Endometrium (tissue), 2 donors: ENCODE measurements around the gene NLRC5.

ENCODE experiments used
- FAIRE-seq: peaks from 2 replicates; lab custom pipeline; 2012; peaks lifted over from hg19 to GRCh38; lab: Jason Lieb, UNC
- donor health status: control.
- donor health status: control.

Gene NLRC5

DNA sequence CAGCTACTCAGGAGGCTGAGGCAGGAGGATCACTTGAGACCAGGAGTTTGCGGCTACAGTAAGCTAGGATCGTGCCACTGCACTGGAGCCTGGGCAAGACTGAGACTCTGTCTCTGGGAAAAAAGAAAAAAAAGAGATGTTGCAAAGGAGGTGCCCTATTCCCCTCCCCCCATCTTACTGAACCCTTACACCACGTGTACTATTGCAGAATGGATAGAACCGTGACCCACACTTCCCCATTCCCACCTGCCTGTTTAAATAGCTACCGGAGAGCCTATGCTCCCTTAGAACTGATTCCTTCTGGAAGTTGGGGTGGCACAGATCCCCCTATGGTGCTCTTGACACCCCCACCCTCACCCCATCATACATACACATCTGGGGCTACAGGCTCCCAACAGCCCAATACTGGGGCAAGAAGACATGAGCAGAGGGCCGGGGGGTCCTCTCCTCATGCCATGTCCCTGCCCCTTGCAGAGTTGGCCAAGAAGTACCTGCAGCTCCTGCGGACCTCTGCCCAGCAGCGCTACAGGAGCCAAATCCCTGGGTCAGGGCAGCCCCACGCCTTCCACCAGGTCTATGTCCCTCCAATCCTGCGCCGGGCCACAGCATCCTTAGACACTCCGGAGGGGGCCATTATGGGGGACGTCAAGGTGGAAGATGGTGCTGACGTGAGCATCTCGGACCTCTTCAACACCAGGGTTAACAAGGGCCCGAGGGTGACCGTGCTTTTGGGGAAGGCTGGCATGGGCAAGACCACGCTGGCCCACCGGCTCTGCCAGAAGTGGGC is 35.7 kb downstream of the NLRC5 start:
- FAIRE-seq = no peak

DNA sequence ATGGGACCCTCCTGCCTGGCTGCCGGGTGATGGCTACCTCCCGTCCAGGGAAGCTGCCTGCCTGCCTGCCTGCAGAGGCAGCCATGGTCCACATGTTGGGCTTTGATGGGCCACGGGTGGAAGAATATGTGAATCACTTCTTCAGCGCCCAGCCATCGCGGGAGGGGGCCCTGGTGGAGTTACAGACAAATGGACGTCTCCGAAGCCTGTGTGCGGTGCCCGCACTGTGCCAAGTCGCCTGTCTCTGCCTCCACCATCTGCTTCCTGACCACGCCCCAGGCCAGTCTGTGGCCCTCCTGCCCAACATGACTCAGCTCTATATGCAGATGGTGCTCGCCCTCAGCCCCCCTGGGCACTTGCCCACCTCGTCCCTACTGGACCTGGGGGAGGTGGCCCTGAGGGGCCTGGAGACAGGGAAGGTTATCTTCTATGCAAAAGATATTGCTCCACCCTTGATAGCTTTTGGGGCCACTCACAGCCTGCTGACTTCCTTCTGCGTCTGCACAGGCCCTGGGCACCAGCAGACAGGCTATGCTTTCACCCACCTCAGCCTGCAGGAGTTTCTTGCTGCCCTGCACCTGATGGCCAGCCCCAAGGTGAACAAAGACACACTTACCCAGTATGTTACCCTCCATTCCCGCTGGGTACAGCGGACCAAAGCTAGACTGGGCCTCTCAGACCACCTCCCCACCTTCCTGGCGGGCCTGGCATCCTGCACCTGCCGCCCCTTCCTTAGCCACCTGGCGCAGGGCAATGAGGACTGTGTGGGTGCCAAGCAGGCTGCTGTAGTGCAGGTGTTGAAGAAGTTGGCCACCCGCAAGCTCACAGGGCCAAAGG is 36.8 kb downstream of the NLRC5 start:
- no peak for FAIRE-seq

DNA sequence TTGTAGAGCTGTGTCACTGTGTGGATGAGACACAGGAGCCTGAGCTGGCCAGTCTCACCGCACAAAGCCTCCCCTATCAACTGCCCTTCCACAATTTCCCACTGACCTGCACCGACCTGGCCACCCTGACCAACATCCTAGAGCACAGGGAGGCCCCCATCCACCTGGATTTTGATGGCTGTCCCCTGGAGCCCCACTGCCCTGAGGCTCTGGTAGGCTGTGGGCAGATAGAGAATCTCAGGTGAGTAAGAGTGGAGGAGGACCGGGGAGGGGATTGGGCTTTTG is 37.4 kb downstream of the NLRC5 start:
- no peak for FAIRE-seq

DNA sequence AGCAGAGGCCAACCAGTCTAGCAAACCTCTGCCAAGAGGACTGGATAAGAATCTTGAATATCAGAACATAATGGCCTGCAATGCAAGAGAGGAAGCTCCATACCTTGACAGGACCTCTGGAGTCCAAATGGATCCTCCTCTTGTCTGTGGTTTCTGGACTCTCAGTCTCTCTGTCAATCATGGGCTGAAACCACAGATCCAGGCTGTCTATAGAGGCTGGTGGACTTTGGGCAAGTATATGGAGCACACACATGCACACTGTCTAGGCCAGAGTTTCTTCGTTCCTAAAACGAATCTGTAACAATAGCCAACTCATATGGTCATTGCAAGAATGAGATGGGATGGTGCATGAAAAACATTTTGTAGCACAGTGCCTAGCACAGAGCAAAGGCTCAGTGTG is 37.7 kb downstream of the NLRC5 start:
- no peak for FAIRE-seq

DNA sequence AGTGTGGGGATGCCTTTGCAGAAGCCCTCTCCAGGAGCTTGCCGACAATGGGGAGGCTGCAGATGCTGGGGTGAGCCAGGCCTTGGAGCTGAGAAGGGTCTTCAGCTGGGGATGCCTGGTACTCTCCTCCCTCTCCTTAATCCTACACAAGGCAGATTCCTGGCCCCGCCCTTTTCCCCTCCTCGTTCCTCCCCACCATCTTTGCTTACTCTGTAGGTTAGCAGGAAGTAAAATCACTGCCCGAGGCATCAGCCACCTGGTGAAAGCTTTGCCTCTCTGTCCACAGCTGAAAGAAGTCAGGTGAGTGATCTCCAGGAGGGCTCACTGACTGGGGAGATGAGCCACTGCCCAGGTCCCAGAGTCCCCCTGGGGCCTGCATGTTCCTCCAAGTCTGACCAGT is 38.7 kb downstream of the NLRC5 start:
- FAIRE-seq = no peak

DNA sequence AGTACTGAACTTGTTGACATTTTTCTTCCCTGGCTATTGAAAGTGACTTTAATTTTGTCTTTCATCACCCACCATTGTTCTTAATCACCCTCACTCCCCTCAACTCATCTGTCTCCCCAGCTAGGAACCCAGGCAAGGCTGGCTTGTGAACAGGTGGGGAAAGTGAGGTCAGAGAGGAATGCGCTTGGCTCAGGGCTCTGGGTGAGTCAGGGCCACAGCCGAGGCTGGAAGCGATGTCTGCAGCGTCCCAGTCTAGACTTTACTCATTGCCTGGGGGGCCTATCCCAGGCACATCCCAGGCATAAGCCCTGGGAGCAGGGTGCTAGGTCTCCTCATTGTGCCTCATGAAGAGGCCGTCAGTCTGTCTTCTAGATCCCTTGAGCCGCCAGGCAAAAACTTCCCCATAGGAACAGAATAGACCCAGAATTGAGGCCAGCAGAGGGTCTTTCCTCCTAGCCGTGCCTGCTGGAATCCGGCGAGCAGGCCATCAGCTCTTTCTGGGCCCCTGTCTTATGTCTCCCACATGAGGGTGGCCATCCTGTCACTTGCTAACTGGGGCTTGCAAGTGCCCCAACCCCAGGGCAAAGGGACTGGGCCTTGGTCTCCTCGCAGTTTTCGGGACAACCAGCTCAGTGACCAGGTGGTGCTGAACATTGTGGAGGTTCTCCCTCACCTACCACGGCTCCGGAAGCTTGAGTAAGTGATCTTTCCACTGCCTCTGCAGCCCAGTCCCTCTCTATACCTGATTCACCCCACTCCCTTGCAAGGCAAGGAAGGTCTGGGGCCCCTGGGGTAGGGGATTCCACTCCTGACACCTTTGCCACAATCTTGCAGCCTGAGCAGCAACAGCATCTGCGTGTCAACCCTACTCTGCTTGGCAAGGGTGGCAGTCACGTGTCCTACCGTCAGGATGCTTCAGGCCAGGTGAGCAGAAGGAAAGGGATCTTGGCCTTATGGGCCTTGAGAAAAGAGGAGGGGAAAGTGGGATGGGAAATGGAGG is 40.1 kb downstream of the NLRC5 start:
- FAIRE-seq = no peak

DNA sequence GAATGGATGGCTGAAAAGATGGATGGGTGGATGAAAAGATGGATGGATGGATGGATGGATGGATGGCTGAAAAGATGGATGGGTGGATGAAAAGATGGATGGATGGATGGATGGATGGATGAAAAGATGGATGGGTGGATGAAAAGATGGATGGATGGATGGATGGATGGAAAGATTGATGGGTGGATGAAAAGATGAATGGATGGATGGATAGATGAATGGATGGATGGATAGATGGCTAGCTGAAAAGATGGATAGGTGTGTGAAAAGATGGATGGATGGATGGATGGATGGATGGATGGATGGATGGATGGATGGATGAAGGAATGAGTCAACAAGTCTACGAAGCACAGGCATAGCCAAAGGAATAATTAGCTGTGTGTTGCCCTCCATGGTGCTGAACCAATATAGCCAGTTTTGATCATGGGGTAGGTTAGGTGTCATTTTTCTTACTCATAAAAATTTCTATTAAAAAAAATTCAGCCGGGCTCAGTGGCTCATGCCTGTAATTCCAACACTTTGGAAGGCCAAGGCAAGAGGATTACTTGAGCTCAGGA is 41.1 kb downstream of the NLRC5 start:
- no peak for FAIRE-seq

DNA sequence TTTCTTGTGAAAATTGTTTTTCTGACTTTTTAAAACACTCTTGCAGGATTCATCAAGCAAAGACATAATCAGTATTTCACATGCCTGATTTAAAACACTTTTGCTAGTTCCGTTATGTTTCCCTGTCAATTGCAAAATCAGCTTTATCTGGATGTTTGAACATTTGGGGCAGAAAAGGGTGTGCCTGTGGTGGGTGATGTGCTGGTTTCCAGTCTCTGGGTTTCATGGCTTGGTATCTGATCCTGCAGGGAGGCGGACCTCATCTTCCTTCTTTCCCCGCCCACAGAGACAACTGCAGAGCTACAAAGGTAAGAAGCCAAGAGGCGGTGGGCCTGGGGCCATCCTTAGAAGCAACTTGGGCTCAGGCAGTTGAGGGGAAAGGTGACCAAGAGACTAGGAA is 41.8 kb downstream of the NLRC5 start:
- FAIRE-seq = no peak

DNA sequence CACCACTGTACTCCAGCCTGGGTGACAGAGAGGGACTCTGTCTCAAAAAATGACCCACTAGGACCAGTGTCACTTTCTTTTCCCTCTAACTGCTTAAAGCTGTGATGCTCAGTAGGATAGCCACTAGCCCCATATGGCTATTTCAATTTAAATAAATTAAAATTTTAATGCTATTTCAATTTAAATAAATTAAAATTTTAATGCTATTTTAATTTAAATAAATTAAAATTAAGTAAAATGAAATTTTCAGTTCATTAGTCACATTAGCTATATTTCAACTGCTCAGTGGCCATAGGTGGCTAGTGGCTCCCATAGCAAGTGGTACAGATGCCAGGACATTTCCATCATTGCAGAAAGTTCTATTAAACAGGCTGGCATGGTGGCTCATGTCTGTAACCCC is 43.0 kb downstream of the NLRC5 start:
- FAIRE-seq = no peak

DNA sequence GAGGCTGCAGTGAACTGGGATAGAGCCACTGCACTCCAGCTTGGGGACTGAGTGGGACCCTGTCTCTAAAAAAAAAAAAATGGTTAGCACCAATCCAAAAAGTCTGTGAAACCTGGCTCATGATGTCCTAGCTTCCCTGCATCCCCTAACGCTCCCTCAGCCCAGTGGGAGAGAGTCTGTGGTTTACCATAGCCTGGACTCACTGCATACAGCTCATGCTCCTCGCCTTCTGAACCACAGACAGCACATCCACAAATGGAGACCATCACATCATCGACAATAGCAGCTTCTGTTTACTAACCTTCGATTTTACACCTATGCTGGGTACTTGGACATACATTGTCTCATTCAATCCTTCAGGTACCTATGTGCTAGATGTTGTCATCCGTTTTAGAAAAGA is 43.6 kb downstream of the NLRC5 start:
- FAIRE-seq = no peak

DNA sequence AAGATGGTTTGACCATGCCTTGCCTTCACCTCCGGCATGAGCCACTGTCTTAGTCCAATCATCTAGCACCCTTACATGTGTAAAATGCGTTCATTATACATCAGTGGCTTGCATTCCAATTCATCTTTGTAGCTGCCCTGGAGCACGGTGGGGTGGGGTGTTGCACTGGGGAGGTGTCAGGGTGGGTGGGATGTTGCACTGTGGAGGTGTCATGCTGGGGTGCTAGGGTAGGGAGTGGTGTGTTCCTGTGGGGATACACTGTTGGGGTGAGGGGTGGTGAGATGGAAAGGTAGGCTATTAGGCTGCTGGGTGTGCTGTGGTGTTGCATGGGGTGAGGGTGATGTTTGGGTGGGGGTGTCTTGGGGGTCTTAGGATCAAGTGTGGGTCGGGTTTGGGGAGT is 47.0 kb downstream of the NLRC5 start:
- FAIRE-seq = no peak

DNA sequence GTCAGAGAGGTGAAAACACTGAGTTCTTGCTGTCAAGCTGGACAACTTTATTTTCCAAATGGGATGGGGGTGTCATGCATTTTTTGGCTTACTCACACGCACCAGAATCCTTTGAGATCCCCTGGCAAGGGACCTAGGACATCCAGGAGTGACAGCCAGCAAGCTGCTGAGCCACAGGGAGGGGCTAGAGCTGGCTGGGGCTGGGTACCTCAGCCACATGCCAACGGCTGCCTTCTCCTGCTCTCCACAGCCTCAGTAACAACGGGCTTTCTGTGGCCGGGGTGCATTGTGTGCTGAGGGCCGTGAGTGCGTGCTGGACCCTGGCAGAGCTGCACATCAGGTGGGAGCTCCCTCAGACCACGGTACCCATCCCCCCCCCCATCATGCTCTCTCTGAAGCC is 47.6 kb downstream of the NLRC5 start:
- FAIRE-seq = no peak

DNA sequence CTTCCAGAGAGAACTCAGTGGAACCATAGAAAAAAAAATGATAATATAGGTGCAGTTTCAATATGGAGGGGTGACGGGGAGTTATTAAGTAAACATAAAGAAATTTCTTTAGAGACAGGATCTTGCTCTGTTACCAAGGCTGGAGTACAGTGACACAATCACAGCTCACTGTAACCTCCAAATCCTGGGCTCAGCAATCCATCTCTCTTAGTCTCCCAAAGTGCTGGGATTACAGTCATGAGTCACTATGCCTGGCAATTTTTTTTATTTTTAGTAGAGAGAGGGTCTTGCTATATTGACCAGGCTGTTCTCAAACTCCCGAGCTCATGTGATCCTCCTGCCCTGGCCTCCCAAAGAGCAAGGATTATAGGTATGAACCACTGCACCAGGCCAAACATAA is 48.8 kb downstream of the NLRC5 start:
- no peak for FAIRE-seq

DNA sequence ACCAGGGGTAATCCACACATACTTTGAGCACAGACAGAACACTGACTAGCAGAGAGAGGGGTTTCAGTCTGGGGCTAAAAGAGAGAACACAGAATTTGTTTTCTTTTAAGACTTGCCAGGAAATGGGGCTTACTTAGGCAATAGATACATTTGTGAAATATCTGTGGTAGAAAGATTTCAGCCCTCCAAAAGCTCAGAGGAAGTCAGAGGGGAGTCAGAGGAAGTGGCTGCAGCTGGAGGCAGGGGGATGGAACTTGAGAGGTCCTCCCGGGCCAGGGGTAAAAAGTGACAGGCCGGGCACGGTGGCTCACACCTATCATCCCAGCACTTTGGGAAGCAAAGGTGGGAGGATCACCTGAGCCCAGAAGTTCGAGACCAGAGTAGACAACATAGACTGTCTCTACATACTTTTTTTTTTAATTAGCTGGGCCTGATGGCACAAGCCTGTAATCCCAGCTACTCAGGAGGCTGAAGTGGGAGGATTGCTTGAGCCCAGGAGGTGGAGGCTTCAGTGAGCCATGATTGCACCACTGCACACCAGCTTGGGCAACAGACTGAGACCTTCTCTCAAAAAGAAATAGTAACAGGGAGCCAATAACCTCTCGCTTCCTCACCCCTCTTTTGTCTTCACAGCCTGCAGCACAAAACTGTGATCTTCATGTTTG is 49.9 kb downstream of the NLRC5 start:
- FAIRE-seq = no peak

DNA sequence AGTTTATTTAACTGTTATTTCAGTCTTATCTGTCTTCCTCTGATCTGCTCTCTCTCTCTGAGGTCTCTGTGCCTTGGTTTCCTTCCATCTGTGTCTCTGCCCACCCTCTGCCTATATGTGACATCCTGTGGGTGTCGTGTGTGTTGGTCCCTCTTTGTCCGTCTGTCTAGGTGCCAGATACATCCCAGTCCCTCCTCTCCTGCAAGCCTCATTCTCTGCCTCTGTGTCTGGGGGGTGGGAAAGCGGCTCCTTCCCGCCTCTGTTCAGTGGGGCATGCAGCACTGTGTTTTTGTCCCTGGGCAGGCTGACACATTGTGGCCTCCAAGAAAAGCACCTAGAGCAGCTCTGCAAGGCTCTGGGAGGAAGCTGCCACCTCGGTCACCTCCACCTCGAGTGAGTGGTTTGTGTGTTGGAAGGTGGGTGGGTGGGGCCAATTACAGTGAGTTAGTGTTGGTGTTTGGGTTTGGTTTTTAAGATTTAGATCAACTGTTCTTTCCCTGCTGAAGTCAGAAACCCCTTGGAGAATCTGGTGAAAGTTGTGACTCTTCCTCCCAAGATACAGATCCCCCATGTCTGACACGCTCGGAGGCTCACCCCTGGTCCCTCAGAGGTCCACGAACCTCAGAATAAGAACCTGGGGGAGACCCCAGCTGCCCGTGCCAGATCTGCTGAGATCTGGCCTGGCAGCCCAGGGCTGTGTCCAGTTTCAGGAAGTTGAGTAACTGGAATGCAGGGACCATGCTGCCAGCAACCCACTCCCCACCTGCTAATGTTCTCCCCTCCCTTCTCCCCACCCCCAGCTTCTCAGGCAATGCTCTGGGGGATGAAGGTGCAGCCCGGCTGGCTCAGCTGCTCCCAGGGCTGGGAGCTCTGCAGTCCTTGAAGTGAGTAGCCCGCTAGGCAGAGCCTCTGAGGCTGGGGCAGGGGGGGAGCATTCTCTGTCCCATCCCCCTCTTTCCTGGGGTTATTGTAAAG is 52.1 kb downstream of the NLRC5 start:
- FAIRE-seq = no peak

DNA sequence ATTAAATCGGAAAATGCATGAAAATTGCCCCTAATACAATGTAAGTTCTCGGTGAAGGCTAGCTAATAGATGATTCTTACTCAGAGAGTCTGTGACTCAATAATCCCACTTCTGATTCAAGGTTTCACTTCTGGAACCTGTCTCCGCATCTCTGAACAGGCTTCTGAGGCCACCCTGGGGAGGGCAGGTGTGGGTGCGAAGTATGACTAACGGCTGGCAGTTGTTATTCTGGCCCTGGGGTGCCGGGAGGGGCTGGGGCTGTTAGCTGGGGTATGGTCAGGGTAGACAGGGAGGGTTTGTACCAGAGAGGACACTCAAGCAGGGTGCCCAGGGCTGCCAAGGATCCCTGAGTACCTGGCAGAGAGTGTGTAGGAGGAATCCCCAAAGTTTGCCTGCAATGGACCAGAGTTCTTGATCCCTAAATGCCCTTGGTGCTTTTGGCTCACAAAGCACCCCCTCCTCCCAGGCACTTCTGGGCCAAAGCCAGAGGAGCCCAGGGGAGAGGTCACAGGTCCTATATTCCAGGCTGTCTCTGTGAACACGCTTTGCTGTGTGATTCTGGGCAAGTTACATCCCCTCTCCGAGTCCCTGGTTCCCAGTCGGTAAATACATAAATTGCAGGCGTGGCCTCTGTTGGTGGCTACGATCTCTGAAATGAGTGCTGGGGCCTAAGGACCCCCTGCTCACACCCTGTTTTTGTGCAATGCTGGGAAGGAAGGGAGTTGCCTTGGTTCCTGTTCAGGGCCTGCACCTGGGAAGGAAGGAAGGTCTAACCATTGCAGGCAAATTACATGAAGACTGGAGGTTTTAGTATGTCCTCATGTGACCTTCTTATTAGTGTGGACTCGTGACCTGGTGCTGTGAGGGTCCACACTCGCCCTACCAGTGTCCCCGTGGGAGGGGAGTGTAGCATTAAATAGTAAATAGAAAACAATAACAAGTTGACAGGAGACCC is 53.1 kb downstream of the NLRC5 start:
- no peak for FAIRE-seq

DNA sequence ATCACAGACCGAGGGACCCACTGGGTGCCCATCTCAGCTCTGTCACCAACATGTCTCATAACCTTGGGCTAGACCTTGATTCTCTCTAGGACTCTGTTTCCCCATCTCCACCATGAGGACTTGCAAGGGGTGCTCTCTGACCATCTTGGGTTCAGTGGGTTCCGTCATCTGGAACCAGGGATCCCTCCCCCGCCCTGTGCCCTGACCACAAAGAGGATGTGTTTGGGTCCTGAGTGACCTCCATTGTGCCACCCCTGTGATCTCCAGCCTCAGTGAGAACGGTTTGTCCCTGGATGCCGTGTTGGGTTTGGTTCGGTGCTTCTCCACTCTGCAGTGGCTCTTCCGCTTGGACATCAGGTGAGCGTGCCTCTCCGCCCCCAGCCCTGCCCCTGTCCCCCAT is 53.9 kb downstream of the NLRC5 start:
- no peak for FAIRE-seq

DNA sequence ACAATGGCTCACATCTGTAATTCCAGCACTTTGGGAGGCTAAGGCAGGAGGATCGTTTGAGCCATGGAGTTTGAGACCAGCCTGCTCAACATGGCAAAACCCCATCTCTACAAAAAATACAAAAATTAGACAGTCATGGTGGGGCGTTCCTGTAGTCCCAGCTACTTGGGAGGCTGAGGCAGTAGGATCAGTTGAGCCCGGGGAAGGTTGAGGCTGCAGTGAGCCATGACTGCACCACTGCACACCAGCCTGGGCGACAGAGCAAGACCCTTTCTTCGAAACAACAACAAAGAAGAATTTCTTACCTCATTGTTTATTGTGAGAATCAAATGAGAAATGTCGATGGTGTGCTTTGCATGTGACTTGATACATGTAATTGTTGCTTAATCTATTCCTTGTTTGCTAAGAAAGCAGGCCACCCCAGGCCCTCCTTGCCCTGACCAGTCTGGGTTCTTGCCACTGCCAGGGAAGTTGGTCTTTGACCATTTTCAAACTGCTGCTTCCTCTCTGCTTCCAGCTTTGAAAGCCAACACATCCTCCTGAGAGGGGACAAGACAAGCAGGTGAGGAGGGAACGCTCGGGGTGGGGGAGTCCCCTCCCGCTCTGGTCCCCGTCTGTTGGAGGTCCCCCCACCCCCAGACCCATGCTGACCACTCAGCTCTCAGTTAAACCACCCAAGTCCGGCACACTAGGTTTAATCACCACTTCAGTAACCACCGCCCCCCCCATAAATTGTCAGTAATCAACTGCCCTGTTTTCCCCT is 55.8 kb downstream of the NLRC5 start:
- no peak for FAIRE-seq
